Globus pallidus (tissue), 1 donor: Measurements from ENCODE around the gene CNTNAP4.

Experiments
- DNase-seq: peaks from one replicate; pipeline ENCODE4 v3.0.0-alpha.2; 2015; ENCODE audit warnings: low spot score

The CNTNAP4 gene

DNA sequence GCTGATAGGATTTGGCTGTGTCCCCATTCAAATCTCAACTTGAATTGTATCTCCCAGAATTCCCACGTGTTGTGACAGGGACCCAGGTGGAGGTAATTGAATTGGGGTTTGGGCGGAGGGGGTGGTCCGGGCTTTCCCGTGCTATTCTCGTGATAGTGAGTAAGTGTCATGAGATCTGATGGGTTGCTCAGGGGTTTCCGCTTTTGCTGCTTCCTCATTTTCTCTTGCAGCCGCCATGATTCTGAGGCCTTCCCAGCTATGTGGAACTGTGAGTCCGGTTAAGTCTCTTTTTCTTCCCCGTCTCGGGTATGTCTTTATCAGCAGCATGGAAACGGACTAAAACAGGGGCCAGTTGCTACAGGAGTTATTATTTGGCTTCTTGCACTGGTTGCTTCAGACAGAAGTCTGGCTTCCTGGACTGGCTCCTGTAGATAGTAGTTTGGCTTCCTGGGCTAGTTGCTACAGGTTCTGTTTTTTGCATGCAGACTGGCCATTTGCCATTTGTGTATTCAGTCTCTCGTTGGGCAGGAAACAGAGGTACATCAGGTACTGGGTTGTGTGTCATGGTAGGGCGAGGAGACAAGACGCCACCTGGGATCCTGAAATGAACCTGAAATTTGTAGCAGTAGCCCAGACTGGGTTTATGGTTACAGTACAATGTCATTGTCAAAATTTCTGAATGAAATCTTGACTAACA lies 32.6 kb downstream of the CNTNAP4 start:
- DNase-seq = no peak

DNA sequence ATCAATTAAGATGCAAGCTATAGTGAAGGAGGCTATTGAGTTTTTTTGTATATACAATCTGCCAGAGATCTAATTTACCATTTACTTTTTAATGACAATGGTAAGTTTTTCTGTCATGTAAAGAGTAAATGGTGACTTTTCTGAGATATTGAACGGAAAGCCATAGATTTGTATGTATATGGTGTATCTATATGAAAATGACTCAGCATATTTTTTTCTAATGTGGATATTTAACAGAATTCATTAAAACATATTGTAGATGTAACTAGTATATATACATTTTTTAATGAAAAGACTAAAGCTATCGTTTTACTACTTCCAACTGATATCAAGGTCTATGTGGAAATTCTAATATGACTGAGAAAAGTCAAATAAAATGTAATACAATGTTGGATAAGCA lies 34.1 kb downstream of the CNTNAP4 start:
- DNase-seq = no peak

DNA sequence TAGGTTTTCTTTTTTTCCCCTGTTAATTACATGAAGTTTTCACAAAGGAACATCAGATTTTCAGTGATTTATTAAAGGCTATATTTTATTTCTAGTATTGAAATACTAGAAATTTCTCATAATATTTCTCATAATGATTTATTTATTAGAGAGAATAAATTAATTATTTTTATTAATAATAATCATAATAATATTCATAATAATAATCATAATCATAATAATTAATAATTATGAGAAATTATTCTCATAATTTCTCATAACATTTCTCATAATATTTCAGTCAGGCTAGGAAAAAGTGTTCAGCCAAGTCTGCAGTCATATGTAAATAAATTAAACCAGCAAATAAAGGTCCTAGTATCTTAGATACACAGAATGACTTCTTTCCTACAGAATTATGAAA lies 41.4 kb downstream of the CNTNAP4 start:
- no peak for DNase-seq

DNA sequence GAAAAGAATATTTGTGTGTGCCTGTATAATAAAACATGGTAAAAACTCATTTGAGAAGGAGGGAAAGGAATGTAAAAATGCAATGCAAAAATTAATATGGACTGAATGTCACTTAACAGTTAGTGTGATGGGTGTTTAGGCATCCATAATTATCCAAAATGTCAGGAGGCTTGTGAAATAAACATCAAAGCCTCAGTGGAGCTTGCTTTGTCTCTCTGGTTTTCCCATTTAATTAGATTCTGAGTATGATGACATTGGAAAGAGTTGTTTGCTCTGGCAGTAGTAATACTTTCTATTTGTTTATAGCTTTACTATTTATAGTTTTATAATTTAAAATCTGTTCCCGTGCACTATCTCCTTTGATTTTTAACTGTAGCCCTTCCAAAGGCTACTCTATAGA lies 51.9 kb downstream of the CNTNAP4 start:
- DNase-seq = no peak

DNA sequence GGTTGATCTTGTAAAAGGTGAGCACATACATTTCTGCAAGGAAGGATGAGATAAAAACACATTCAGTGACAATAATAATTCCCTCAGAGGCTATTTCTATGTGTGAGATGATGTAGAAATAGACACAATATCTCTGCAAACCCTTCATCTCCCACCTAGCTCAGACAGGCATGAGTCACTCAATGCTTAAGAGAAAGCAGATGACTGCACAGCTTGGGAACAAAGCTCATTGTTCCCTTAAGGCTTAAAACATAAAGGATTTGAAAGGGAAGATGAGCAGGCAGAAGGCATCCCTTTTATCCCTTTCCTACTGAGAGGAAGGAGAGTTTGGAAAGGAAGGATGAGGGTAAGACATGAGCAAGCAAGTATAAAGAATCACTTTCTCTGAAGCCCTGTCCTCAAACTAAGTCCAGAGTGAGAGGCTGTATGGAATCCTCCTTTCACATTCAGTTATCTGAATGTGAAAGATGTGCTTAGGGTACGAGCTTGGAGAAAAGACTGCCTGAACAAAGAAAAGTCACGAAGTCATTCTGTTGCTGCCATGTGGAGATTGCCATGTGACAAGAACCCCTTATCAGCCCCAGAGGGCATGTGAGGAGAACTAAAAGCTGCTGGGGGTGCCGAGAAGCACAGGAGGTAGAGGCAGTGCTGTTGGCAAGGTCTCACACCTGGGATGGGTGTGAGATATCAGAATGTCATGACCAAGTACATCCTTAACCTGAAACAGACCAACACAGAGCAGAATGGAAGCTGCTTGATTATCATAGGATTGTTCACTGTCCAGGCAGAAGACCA lies 58.2 kb downstream of the CNTNAP4 start:
- no peak for DNase-seq

DNA sequence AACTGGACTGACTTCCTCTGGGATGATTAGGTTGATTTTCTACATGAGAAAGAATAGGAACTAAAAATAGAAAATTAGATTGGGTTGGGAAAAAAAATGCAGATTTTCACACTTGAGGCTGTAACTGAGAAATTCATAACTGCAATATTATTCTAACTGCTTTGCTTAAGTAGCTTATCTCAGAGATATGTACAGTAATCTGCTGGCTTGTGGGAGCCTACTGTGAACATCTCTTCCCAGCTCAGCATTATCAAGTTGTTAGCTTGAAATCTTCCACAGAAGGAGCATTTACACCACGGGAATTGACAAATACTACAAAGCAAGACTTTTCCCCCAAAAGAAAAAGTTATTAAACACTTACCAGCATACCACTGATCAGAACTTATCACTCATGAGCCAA lies 58.9 kb downstream of the CNTNAP4 start:
- DNase-seq = no peak

DNA sequence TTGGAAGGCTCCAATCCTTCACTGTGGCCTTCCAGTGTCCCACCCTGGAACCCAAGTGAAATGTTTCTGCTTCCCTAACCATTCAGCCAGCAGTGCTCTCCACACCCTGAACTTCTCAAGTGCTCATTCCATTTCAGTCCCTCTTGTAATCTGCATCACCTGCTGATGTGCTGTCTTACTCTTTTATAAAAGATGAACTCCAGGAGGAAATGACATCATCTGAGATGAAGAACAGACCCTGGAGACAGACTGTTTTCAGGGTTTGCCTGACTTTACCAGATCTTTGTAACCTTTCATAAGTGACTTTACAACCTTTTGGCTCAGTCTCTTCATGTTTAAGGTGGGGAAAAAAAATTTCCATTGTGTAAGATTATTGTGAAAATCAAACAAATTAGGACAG lies 61.3 kb downstream of the CNTNAP4 start:
- DNase-seq = no peak

DNA sequence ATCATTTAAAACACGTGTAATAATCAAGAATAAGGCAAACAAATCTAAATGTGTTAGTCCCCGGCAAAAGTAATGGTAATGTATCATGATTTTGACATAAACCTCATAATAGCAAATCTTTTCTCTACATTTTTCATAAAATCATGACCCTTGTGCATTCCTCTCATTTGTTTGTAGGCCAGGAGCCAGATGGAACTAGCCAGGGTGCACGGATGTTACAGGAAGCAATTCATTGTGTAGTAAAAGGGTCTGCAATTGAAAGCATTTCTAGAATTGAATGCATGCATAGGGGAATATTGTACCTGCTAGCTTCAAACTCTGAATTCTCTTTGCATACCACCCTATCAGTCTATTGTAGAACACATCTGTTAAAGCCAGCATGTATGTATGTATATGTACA lies 66.6 kb downstream of the CNTNAP4 start:
- DNase-seq = no peak

DNA sequence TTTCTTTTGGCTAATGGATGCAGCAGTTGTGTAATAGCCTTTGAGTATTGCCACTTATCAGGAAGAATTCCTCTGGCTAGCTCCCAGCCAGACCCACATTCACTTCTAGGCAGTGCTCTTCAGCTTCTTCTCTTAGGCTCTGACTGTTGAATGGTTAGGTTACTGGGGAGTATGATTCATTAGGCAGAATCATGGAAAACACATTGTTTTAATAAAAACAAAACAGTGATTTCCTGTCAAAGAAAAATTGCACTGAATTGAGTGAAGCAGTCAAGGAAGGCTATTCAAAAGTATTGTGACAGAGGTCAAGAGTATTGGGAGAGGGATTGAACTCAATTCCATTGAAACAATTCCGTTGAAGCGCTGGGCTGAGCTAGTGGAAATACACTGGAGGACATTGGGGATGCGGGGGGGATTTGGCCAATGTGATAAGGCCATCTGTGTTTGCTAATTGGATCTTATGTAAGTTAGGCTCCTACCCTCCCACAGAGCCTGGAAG lies 68.0 kb downstream of the CNTNAP4 start:
- no peak for DNase-seq

DNA sequence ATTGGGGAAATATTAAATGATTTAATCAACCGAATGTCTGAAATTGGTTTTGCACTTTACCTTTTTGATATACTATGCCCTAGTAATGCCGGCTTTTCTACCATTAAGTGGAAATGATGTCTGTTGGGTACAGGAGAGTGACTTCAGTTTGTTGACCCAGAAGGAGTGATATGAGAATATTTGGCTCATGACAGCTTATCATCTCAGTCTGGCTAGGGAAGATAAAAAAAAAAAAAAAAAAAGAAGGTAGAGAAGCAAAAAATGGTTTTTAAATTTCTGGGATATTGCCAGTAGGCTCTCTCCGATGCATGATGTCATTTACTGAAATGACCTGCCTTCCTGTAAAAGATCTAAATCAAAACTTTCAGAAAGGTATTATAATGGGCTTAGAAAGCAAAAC lies 69.0 kb downstream of the CNTNAP4 start:
- no peak for DNase-seq

DNA sequence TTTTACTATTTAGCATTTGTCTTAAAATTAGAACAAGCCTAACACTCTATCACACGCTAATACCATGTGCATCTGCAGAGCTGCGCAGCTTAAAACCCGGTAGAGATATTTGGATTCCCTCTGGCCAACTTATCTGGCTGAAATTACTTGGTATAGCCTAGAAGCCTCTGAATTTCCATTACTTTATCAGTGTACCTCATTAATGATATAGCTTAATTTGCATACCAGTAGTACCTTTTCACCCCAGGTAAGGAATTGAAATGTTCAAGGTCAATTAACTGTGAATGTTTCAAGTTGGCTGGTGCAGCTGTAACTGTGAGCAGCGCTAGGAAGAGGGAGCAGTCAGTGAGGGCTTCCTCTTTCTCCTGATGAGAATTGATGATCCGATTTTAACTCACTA lies 74.2 kb downstream of the CNTNAP4 start:
- DNase-seq = no peak

DNA sequence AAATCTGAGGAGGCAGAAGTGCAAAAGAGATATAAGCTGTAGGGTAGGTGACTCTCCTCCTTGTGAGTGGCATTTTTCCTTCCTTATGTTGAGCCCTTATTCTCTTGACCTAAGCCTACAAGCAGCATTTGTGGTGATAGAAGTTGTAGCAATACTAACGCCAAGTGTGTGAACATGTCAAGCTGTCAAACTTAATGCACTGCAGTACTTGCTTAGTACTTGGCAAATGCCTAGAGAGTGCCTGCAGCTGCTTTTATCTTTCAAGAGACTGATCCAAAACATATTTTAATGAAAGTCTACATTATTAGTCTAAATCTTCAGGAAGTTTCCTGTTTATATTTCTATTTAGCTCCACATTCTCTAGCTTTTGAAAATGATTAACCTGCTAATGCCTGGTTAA lies 83.2 kb downstream of the CNTNAP4 start:
- no peak for DNase-seq

DNA sequence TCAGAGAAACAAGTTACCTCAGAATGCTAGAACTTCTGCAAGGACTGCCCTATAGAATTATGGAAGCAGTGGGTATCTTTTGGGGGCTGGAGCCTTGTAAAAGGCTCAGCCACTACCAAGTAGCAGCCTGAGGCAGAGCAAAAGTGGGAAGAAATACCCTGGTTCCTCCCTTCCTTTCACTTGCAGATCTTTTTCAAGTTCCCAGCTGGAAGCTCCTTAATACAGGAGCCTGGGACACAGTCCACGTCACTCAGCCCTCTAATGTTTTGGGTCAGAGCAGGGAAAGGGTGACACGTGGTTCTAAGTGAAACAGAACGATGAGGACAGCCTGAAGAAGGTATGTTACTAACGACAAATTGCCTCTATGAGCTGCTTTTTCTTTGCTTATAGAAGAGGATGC lies 93.1 kb downstream of the CNTNAP4 start:
- no peak for DNase-seq

DNA sequence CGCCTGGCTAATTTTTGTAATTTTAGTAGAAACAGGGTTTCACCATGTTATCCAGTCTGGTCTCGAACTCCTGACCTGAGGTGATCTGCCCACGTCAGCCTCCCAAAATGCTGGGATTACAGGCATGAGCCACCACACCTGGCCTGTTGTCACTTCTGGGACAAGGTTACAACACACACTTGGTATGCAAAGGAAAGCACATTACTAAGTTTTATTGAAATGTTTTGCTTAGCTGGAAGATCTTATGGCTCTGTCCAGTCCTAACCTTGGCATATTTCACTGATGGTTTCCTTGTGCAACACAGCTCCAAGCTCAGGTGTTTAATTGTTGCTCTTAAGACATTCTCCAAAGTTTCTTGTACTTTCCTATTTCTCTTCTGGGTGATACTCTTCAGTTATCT lies 94.2 kb downstream of the CNTNAP4 start:
- DNase-seq = no peak

DNA sequence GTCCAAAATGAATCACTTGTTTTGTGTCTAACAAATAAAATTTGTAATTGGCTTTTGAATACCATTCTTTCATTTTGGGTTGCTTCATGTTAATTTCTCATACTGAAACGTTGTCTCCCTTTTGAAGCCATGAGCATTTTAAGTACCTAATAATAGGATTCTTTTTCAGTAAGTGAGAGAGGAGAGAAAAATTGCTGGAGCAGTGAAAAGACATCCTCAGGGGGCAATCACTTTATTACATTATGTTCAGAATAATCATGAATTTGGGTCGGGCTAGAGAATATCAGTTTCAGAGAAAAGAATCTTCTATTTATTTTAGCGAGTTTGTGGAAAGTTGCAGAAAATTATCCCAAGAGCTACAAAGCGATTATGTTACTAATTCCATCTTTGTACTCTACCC lies 96.8 kb downstream of the CNTNAP4 start:
- DNase-seq = no peak

DNA sequence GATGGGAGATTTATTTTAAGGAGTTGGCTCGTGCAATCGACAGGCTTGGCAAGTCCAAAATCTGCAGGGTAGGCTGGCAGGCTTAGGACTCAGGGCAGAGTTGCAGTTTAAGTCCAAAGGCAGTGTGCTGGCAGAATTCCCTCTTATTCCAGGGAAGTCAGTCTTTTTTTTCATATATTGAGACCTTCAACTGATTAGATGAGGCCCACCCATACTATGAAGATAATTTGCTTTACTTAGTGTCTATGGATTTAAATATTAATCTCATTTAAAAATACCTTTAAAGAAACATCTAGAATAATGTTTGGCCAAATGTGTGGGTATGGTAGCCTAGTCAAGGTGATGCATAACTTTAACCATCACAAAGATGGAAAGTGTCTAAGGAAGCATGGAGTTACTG lies 99.8 kb downstream of the CNTNAP4 start:
- DNase-seq = no peak

DNA sequence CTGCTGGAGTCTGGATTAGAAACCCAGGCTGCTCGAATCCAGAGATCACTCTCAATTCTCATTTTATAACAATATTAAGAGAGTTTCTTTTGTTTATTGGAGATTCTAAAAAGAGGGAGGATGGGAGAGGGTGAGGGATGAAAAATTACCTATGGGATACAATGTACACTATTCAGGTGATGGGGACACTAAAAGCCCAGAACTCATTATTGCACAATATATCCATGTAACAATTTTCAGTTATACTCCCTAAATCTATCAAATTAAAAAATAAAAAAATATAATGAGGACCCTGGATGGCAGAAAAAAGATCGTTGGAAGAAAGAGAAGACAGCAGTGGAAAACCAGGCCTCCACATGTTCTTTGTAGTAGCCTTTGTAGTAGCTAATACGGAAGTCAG lies 100.8 kb downstream of the CNTNAP4 start:
- DNase-seq = no peak

DNA sequence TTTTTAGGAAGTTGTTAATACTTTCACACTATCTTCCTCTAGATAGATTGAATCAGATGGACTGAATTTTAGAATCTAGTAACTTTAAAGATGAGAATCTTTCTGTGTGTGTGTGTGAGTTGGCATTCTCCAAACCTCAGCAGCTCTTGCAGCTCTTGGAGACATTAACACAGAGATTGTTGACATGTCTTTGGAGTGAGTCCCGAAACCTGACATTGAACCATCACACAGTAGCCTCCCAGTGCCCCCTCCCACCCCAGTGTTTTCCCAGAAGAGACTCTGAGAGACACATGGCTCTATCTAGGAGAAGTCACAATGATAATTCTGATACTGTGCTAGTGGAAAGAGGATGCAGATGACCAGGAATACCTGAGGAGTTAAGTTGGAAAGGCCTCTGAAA lies 103.9 kb downstream of the CNTNAP4 start:
- DNase-seq = no peak

DNA sequence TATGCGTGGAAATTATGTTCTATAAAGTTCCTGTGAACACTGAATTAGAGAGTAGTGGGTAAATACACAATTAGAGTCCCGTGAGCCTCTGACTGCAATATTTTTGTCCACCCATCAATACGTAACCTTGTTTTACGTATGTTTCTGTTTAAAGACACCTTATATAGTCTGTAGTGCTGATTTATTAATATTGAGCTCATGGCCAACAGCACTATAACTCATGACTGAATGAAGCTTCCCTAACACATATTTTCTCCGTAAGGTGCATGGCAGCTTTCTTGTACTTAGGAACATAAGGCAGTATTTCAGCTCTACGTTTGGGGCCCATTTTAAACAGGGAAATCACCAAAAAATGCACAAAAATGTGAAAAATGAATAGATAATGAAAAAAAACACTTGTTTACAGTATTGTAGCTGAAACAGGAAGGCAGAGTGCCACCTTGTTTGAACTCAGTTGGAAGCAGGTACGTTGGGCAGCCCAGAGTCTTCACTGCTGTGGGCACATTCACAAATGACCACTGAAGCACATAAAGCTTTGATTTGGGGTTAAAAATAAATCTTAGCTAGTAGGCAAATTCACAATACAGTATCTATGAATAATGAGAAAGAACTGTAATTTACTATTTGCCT lies 108.5 kb downstream of the CNTNAP4 start:
- no peak for DNase-seq

DNA sequence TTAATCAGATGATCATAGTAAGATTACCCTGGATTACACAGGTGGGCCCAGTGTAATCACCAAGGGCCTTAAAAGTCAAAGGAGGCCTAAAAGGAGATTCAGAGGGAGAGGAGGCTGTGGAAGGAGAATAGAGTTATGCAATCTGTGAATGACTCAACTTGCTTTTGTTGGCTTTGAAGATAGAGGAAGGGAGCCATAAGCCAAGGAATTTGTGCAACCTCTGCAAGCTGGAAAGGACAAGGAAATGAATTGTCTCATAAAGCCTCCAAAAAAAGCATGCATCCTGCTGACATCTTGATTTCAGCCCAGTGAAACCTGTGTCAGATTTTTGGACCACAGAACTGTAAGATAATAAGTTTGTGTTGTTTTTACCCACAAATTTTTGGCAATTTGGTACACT lies 109.6 kb downstream of the CNTNAP4 start:
- no peak for DNase-seq

DNA sequence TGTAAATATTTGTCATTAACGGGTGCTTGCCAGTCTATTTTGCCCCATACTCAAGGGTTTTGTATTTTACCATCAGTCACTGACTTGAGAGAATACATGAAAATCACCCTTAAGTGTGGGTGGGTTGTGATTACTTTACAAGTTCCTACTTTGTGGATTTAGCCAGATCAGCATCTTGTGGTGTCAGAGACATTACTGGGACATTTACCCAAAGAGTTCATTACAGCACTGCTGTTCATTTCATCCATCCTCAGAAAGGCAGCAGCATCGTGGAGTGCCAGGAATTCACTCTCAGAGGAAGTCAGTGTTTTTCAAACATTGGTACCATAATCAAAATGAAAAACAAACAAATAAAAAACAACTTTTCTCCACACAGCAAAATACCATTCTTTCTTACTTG lies 110.8 kb downstream of the CNTNAP4 start:
- DNase-seq = no peak

DNA sequence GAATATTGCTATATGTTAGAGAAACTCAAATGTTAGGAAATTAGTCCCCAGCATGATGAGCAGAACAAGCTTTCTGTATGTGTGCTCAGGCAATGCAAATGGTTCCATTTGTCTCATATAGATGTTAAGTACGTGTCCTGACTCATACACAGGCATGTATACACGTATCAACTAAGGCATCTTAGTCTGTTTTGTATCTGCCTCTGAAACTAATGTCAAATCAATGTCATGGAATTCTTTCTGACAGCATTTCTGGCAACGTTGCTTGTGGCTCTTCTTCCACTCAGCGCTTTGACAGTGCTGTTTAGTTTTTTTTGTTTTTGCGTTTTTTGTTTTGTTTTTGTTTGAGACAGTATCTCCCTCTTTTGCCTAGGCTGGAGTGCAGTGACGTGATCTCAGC lies 111.9 kb downstream of the CNTNAP4 start:
- DNase-seq = no peak

DNA sequence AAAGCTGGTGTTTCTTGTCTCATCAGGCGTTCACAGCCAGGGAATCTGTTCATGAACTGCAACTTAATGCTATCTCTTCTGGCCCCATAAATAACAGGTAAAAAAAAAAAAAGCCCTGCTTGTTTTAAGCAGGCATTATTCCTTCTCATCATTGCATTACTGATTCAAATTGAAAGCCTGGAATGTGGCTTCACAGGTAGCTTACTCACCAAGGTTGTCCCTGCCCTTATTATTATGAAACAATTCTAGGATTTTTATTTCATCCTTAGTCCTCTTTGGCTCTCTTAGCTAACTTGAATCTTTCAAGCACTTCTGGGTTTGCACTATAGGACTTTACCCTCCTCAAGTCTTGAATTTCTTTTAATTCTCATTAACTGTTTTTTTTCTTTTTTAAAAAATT lies 113.3 kb downstream of the CNTNAP4 start:
- DNase-seq = no peak
